Natural killer cell (primary cell): Measurements from ENCODE around the gene UBE4B. TPM values are rescaled to one million over a fixed set of nuclear protein-coding genes. Genes with fewer than 3 reads are reported as not detected.

Experiments
- ATAC-seq, 3 donors: fragments of 150-1000 bp in 2 of 3; fragments of 200-7000 bp in 1 of 3; cut with Tn5 transposase; 1 replicate in 1 of 3; 2 replicates in 2 of 3; pipeline ENCODE4 v1.10.0; 2021; ENCODE audit warnings: mild to moderate bottlenecking in 2 of 3, moderate library complexity in 2 of 3
- DNase-seq, 2 donors: peaks; one replicate each; pipeline versions ENCODE4 v3.0.0 to v3.0.0-alpha.2; 2013 to 2021; ENCODE audit warnings: mixed read lengths in 1 of 2
- H3K27ac ChIP-seq: one replicate; pipeline ENCODE4 v1.5.1; 2013; ENCODE audit warnings: mild to moderate bottlenecking, low read length
- H3K27me3 ChIP-seq: one replicate; pipeline ENCODE4 v1.6.1; 2013; ENCODE audit warnings: low read length; ENCODE audit not compliant: control insufficient read depth, insufficient read depth
- H3K36me3 ChIP-seq: one replicate; pipeline ENCODE4 v1.6.1; 2013; ENCODE audit warnings: low read length; ENCODE audit not compliant: control insufficient read depth, insufficient read depth
- H3K4me1 ChIP-seq: one replicate; pipeline ENCODE4 v1.6.1; 2013; ENCODE audit warnings: low read length; ENCODE audit not compliant: control insufficient read depth, insufficient read depth
- H3K4me3 ChIP-seq: one replicate; pipeline ENCODE4 v1.5.1; 2013; ENCODE audit warnings: low read length
- H3K9me3 ChIP-seq: one replicate; pipeline ENCODE4 v1.6.1; 2013; ENCODE audit warnings: low read length; ENCODE audit not compliant: control insufficient read depth, insufficient read depth
- H3K27ac Mint-ChIP-seq, 2 donors: one replicate each; pipeline ENCODE4 v1.8.0; 2022; ENCODE audit warnings: mild to moderate bottlenecking in 2 of 2, mixed read lengths in 2 of 2, moderate library complexity in 1 of 2
- H3K27me3 Mint-ChIP-seq, 2 donors: one replicate each; pipeline ENCODE4 v1.8.0; 2022; ENCODE audit warnings: low read depth in 2 of 2, mixed read lengths in 2 of 2
- H3K36me3 Mint-ChIP-seq: one replicate; pipeline ENCODE4 v1.8.0; 2022; ENCODE audit warnings: mixed read lengths
- H3K4me1 Mint-ChIP-seq, 2 donors: one replicate each; pipeline ENCODE4 v1.8.0; 2022; ENCODE audit warnings: mixed read lengths in 2 of 2
- H3K4me3 Mint-ChIP-seq: one replicate; pipeline ENCODE4 v1.8.0; 2022; ENCODE audit warnings: mild to moderate bottlenecking, moderate library complexity, mixed read lengths
- H3K9me3 Mint-ChIP-seq, 2 donors: one replicate each; pipeline ENCODE4 v1.8.0; 2022; ENCODE audit warnings: mixed read lengths in 2 of 2
- CTCF ChIP-seq: fragments of 200-600 bp; IDR thresholded peaks from one replicate; pipeline ENCODE4 v1.8.0; 2022; ENCODE audit warnings: antibody characterized with exemption
- WGBS: methylation state at CpG from one replicate; pipeline ENCODE4 v1.1.7; 2013; ENCODE audit warnings: missing lambda C conversion rate; ENCODE audit not compliant: insufficient coverage; 5-methylcytosine and 5-hydroxymethylcytosine counted together
- intact Hi-C: fragments of 100-400 bp; cut with micrococcal nuclease; formaldehyde crosslinking; loops from one replicate; pipeline ENCODE4 v1.14.2; 2022
- total RNA-seq, 4 donors: library from RNA; stranded (reverse); fragments of 120-200 nt in 1 of 4; gene quantifications; one replicate each; pipeline versions ENCODE4 v1.2.3 to v1.2.4, GENCODE V29; 2013 to 2022

The UBE4B gene
- total RNA-seq, 3 donors from 2014 or later (not counting 1 experiment from before 2014, with no cell fraction given) = 37.0 to 48.0 (median 41.4) TPM

- no peaks in the 10 kb centered on the region for H3K27me3 Mint-ChIP-seq
- no peak for TF ChIP-seq CTCF
- H3K9me3 Mint-ChIP-seq = peaks cover 0 to 4% of the 10 kb centered on the region in 2 donors
- peaks cover 9% of the 10 kb centered on the region for H3K4me1 ChIP-seq
- H3K9me3 ChIP-seq = no peaks in the 10 kb centered on the region
- peaks cover 0 to 5% of the 10 kb centered on the region in 2 donors for H3K4me1 Mint-ChIP-seq
- peaks cover 23% of the 10 kb centered on the region for H3K36me3 Mint-ChIP-seq
- no peak overlapping the region for H3K27ac Mint-ChIP-seq
- peaks cover 32% of the 10 kb centered on the region for H3K36me3 ChIP-seq
- H3K27me3 ChIP-seq = no peaks in the 10 kb centered on the region
- no peak overlapping the region for H3K4me3 Mint-ChIP-seq
- intact Hi-C loops = no loop called here
- DNase-seq = no peak
- ATAC-seq = no peak
- WGBS = 92% methylated on average over 10 of the region's 10 CpGs
- no peak overlapping the region for H3K4me3 ChIP-seq
- H3K27ac ChIP-seq = no peak overlapping the region
Observed at GRCh38 chr1:10173582-10173981, 140.8 kb downstream of the UBE4B start.

GRCh38 chr1:10177876-10178275 lies 145.1 kb downstream of the UBE4B start:
- Histone ChIP-seq H3K4me1 (no peaks in the 10 kb centered on the region), H3K36me3 (peaks cover 20% of the 10 kb centered on the region), H3K9me3 (no peaks in the 10 kb centered on the region), H3K27me3 (no peaks in the 10 kb centered on the region), H3K27ac (no peak overlapping the region), H3K4me3 (no peak overlapping the region)
- Mint-ChIP-seq H3K4me1 (no peaks in the 10 kb centered on the region), H3K4me3 (no peak overlapping the region), H3K9me3 (peaks cover 0 to 4% of the 10 kb centered on the region in 2 donors), H3K27ac (no peak overlapping the region), H3K36me3 (peaks cover 28% of the 10 kb centered on the region), H3K27me3 (no peaks in the 10 kb centered on the region)
- DNase-seq = no peak
- 89% methylated on average over 5 of the region's 5 CpGs for WGBS
- no peak for TF ChIP-seq CTCF
- intact Hi-C loops = no loop called here
- ATAC-seq = no peak

GRCh38 chr1:10178597-10179405 lies 146.0 kb downstream of the UBE4B start:
- no peak for TF ChIP-seq CTCF
- intact Hi-C loops = no loop called here
- Histone ChIP-seq H3K36me3 (peaks cover 18% of the 10 kb centered on the region), H3K4me1 (no peaks in the 10 kb centered on the region), H3K27ac (no peak overlapping the region), H3K27me3 (no peaks in the 10 kb centered on the region), H3K9me3 (no peaks in the 10 kb centered on the region), H3K4me3 (no peak overlapping the region)
- Mint-ChIP-seq H3K4me1 (no peaks in the 10 kb centered on the region), H3K36me3 (peaks cover 28% of the 10 kb centered on the region), H3K9me3 (peaks cover 0 to 4% of the 10 kb centered on the region in 2 donors), H3K27me3 (no peaks in the 10 kb centered on the region), H3K4me3 (no peak overlapping the region), H3K27ac (no peak overlapping the region)
- no peak for DNase-seq
- 96% methylated on average over 22 of the region's 22 CpGs for WGBS
- no peak for ATAC-seq
